ENCODE data around the gene OR4D1.
A peak's percentile ranks its signal among the peaks of the same experiment; 100 is the strongest.

OR4D1 gene

GRCh38 chr17:58161566-58161965 is 13.4 kb downstream of the OR4D1 start:
- in situ Hi-C loops (cut with HindIII; ENCODE audit: low pct_unique_long_range_greater_than_20kb, low sequenced_read_pairs): no loop called here
- DNase-seq (ENCODE audit: low read depth in 1 of 2, low spot score in 1 of 2): no peak
- TF ChIP-seq JUND (IDR thresholded peaks at IDR 0.05; ENCODE audit: low read depth): no peak

- in situ Hi-C loops (cut with HindIII; ENCODE audit: low pct_unique_long_range_greater_than_20kb, low sequenced_read_pairs): no loop called here
- TF ChIP-seq JUND (IDR thresholded peaks at IDR 0.05; ENCODE audit: low read depth): no peak
- DNase-seq (ENCODE audit: low read depth in 1 of 2, low spot score in 1 of 2): peak in 1 of 2 experiments; percentile 33
Measured at GRCh38 chr17:58165981-58166380, 17.8 kb downstream of the OR4D1 start.

GRCh38 chr17:58166682-58167081 is 18.5 kb downstream of the OR4D1 start, which contains the start of gene OR4D2:
Gene OR4D2, plus strand, starts transcription at chr17:58166982. Its CDS starts 2,674 bp downstream, at chr17:58169656.
- DNase-seq (ENCODE audit: low read depth in 1 of 2, low spot score in 1 of 2): no peak
- no peak for TF ChIP-seq JUND (IDR thresholded peaks at IDR 0.05; ENCODE audit: low read depth)
- in situ Hi-C loops (cut with HindIII; ENCODE audit: low pct_unique_long_range_greater_than_20kb, low sequenced_read_pairs): no loop called here

GRCh38 chr17:58170622-58171021 is 22.4 kb downstream of the OR4D1 start:
- no peak for DNase-seq (ENCODE audit: low read depth in 1 of 2, low spot score in 1 of 2)
- in situ Hi-C loops (cut with HindIII; ENCODE audit: low pct_unique_long_range_greater_than_20kb, low sequenced_read_pairs): no loop called here
- no peak for TF ChIP-seq JUND (IDR thresholded peaks at IDR 0.05; ENCODE audit: low read depth)

- DNase-seq (ENCODE audit: low read depth in 1 of 2, low spot score in 1 of 2): peak; percentile 49 to 75
- no peak for TF ChIP-seq JUND (IDR thresholded peaks at IDR 0.05; ENCODE audit: low read depth)
- in situ Hi-C loops (cut with HindIII; ENCODE audit: low pct_unique_long_range_greater_than_20kb, low sequenced_read_pairs): no loop called here
Measured at GRCh38 chr17:58172369-58173071, 24.3 kb downstream of the OR4D1 start.

- TF ChIP-seq JUND (IDR thresholded peaks at IDR 0.05; ENCODE audit: low read depth): no peak
- DNase-seq (ENCODE audit: low read depth in 1 of 2, low spot score in 1 of 2): no peak
- in situ Hi-C loops (cut with HindIII; ENCODE audit: low pct_unique_long_range_greater_than_20kb, low sequenced_read_pairs): no loop called here
Measured at GRCh38 chr17:58174871-58175270, 26.7 kb downstream of the OR4D1 start.

- TF ChIP-seq JUND (IDR thresholded peaks at IDR 0.05; ENCODE audit: low read depth): no peak
- in situ Hi-C loops (cut with HindIII; ENCODE audit: low pct_unique_long_range_greater_than_20kb, low sequenced_read_pairs): no loop called here
- peak in 1 of 2 experiments; percentile 33 for DNase-seq (ENCODE audit: low read depth in 1 of 2, low spot score in 1 of 2)
Measured at GRCh38 chr17:58176200-58176599, 28.0 kb downstream of the OR4D1 start.

DNA sequence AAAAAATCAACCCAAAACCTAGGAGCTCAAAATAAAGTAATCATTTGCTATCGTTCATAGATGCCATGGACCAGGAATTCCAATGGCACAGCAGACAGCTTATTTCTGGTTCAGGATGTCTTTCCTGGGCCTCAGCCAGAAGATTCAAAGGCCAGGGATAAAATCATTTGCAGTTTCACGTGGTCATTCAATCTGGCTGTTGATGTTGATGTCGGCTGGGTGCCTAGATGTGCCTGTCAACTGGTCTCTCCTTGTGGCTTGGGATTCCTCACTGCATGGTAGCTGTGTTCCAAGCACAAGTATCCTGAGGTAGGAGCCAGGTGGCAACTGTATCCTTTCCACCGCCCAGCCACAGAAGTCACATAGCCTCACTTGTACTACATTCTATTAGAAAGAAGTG is 33.6 kb downstream of the OR4D1 start:
- no peak for TF ChIP-seq JUND (IDR thresholded peaks at IDR 0.05; ENCODE audit: low read depth)
- in situ Hi-C loops (cut with HindIII; ENCODE audit: low pct_unique_long_range_greater_than_20kb, low sequenced_read_pairs): no loop called here
- no peak for DNase-seq (ENCODE audit: low read depth in 1 of 2, low spot score in 1 of 2)

GRCh38 chr17:58183514-58183913 is 35.3 kb downstream of the OR4D1 start:
- no peak for DNase-seq (ENCODE audit: low read depth in 1 of 2, low spot score in 1 of 2)
- in situ Hi-C loops (cut with HindIII; ENCODE audit: low pct_unique_long_range_greater_than_20kb, low sequenced_read_pairs): no loop called here
- TF ChIP-seq JUND (IDR thresholded peaks at IDR 0.05; ENCODE audit: low read depth): no peak

- peak in 1 of 2 experiments; percentile 8 for DNase-seq (ENCODE audit: low read depth in 1 of 2, low spot score in 1 of 2)
- in situ Hi-C loops (cut with HindIII; ENCODE audit: low pct_unique_long_range_greater_than_20kb, low sequenced_read_pairs): no loop called here
- no peak for TF ChIP-seq JUND (IDR thresholded peaks at IDR 0.05; ENCODE audit: low read depth)
Measured at GRCh38 chr17:58184308-58184985, 36.3 kb downstream of the OR4D1 start.

DNA sequence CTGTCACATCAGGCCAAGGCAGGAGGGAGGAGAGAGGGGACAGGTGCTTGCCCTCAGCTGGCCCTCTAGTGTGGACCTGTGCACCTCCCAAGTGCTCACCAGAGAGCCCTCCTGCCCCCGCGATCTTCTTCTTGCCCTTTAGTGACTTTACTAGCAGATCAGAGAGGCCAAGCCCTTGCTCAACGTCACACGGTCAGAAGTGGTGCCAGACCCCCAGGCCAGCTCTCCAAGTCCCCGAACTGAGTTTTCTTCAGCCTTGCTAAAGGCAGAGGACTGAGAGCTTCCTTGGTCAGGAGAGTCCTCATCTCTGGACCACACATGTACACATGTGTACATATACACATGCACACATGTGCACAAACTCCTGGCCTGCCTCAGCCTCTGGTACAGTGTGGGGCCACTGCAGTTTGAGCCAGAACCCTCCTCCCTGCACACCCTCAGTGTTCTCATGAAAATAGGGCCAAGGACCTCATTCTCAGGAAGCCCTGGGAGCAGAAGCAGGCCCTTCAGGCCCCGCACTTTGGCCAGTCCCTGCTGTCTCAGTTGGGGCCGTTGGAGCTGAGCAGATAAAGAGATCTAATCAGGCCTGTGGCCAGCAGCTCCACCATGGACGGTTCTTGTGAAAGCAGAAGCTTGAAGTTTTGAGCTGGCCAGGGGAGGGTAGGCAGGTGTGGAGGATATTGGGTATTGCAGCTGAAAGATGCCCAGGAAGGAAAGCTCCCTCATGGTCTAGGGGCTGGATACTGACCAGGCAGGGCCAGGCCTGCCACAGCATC is 37.0 kb downstream of the OR4D1 start:
- DNase-seq (ENCODE audit: low read depth in 1 of 2, low spot score in 1 of 2): no peak
- in situ Hi-C loops (cut with HindIII; ENCODE audit: low pct_unique_long_range_greater_than_20kb, low sequenced_read_pairs): no loop called here
- no peak for TF ChIP-seq JUND (IDR thresholded peaks at IDR 0.05; ENCODE audit: low read depth)

- in situ Hi-C loops (cut with HindIII; ENCODE audit: low pct_unique_long_range_greater_than_20kb, low sequenced_read_pairs): no loop called here
- DNase-seq (ENCODE audit: low read depth in 1 of 2, low spot score in 1 of 2): no peak
- TF ChIP-seq JUND (IDR thresholded peaks at IDR 0.05; ENCODE audit: low read depth): no peak
Measured at GRCh38 chr17:58186591-58186990, 38.4 kb downstream of the OR4D1 start.

GRCh38 chr17:58187063-58187462 is 38.9 kb downstream of the OR4D1 start:
- no peak for DNase-seq (ENCODE audit: low read depth in 1 of 2, low spot score in 1 of 2)
- no peak for TF ChIP-seq JUND (IDR thresholded peaks at IDR 0.05; ENCODE audit: low read depth)
- in situ Hi-C loops (cut with HindIII; ENCODE audit: low pct_unique_long_range_greater_than_20kb, low sequenced_read_pairs): no loop called here

Data from T47D (cell line).